Effector memory CD8-positive, alpha-beta T cell (primary cell): Measurements from ENCODE around the gene TRUB2.

ENCODE experiments used
- ATAC-seq: fragments of 150-1000 bp; cut with Tn5 transposase; replicated peaks from 2 replicates; pipeline ENCODE4 v1.10.0; 2021; ENCODE audit warnings: mild to moderate bottlenecking, moderate library complexity
- DNase-seq, 3 experiments: peaks; one replicate each; pipeline ENCODE4 v3.0.0; 2021
- H3K27ac Mint-ChIP-seq, 2 donors: one replicate each; pipeline ENCODE4 v1.8.0; 2022; ENCODE audit warnings: mild to moderate bottlenecking in 2 of 2, mixed read lengths in 2 of 2, moderate library complexity in 2 of 2
- H3K27me3 Mint-ChIP-seq, 2 donors: one replicate each; pipeline ENCODE4 v1.8.0; 2022; ENCODE audit warnings: mixed read lengths in 2 of 2
- H3K36me3 Mint-ChIP-seq: one replicate; pipeline ENCODE4 v1.8.0; 2022; ENCODE audit warnings: mild to moderate bottlenecking, moderate library complexity, mixed read lengths; ENCODE audit not compliant: insufficient read depth
- H3K4me1 Mint-ChIP-seq, 2 donors: one replicate each; pipeline ENCODE4 v1.8.0; 2022; ENCODE audit warnings: low read depth in 2 of 2, mixed read lengths in 2 of 2
- H3K4me3 Mint-ChIP-seq, 2 donors: one replicate each; pipeline ENCODE4 v1.8.0; 2022; ENCODE audit warnings: mild to moderate bottlenecking in 2 of 2, mixed read lengths in 2 of 2, moderate library complexity in 2 of 2
- H3K9me3 Mint-ChIP-seq, 2 donors: one replicate each; pipeline ENCODE4 v1.8.0; 2022; ENCODE audit warnings: mixed read lengths in 2 of 2
- total RNA-seq, 9 experiments: gene quantifications; one replicate each; lab custom pipeline; 2026; lab: John Stamatoyannopoulos, UW

The TRUB2 gene, protein sequence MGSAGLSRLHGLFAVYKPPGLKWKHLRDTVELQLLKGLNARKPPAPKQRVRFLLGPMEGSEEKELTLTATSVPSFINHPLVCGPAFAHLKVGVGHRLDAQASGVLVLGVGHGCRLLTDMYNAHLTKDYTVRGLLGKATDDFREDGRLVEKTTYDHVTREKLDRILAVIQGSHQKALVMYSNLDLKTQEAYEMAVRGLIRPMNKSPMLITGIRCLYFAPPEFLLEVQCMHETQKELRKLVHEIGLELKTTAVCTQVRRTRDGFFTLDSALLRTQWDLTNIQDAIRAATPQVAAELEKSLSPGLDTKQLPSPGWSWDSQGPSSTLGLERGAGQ
- 16.1 to 92.1 (median 42.6) reads per million in 9 experiments for total RNA-seq

DNA sequence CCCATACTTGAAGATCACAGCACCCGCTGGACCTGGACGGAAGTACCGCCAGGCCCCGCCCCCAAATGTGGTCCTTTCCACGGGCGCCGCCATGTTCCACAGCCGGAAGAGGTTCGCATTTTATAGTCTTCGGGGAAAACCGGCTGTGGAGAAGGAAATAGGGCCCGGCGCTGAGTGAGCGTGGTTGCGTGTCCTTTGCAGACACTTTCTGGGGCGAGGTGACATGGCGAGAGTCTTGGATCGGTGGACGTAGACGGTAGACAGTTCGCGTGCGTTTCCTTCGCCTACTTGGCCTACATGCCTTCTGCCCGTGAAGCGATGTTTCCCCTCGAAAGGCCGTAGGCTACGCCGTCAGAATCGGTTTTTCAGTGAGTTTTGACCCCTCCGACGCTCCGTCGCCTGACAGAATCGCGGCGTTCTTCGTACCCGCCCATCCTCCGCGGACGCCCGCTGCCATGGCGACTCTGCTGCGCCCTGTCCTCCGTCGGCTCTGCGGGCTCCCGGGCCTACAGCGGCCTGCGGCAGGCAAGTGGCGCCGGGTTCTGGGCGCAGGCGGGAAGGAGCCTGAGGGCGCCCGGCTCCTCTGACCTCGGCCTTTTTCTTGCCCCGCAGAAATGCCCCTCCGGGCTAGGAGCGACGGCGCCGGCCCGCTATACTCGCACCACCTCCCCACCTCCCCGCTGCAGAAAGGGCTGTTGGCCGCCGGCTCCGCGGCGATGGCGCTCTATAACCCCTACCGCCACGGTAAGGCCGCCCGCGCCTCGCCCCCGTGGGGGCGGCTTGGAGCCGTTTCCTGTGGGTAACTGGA is at the start of gene TRUB2, which contains the start of gene COQ4:
Gene TRUB2, minus strand, starts transcription at position 44 of the 808 bp plus-strand sequence. Its CDS starts 39 bp downstream, at position 5.
Gene COQ4, plus strand, starts transcription at position 436 of the 808 bp plus-strand sequence. Its CDS starts 20 bp downstream, at position 456.
- Mint-ChIP-seq H3K27ac (peak within 1 kb of the TSS; percentile 95 to 96), H3K36me3 (peaks cover 28% of the 10 kb centered on the region), H3K4me3 (peak within 1 kb of the TSS; percentile 91 to 95), H3K9me3 (no peaks in the 10 kb centered on the region), H3K4me1 (peaks cover 17% of the 10 kb centered on the region in 2 donors), H3K27me3 (no peaks in the 10 kb centered on the region)
- ATAC-seq (peak; percentile 86), DNase-seq (peak; percentile 88 to 93 (median 89))

DNA sequence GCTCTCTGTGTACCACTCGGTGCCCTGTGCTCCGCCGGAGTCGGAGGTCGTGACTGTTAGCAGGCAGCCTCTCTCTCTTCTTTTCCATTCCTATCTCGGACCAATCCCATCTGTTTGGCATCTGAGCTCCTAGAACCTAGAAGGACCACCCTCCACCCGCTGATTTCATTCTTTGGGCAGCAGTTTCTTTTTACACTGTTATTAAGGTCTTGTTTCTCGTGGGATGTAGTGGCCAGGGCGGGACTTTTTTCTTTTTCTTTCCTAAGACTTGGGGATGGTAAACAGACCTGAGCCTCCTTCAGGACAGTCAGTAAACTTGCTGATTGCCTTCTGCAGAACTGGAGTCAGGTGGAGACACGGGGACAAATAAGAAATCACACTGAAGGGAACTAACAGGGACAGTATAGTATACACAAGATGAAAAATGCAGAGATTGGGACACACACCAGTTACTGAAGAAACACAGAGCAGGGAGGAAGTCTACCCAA is 49.4 kb upstream of the TRUB2 start:
- DNase-seq: no peak
- Mint-ChIP-seq H3K9me3 (no peaks in the 10 kb centered on the region), H3K36me3 (peaks cover 14% of the 10 kb centered on the region), H3K27ac (peak overlapping the region; percentile 95 to 98), H3K4me3 (peak overlapping the region; percentile 87 to 99), H3K4me1 (peaks cover 28 to 35% of the 10 kb centered on the region in 2 donors), H3K27me3 (peaks cover 6 to 9% of the 10 kb centered on the region in 2 donors)
- no peak for ATAC-seq

DNA sequence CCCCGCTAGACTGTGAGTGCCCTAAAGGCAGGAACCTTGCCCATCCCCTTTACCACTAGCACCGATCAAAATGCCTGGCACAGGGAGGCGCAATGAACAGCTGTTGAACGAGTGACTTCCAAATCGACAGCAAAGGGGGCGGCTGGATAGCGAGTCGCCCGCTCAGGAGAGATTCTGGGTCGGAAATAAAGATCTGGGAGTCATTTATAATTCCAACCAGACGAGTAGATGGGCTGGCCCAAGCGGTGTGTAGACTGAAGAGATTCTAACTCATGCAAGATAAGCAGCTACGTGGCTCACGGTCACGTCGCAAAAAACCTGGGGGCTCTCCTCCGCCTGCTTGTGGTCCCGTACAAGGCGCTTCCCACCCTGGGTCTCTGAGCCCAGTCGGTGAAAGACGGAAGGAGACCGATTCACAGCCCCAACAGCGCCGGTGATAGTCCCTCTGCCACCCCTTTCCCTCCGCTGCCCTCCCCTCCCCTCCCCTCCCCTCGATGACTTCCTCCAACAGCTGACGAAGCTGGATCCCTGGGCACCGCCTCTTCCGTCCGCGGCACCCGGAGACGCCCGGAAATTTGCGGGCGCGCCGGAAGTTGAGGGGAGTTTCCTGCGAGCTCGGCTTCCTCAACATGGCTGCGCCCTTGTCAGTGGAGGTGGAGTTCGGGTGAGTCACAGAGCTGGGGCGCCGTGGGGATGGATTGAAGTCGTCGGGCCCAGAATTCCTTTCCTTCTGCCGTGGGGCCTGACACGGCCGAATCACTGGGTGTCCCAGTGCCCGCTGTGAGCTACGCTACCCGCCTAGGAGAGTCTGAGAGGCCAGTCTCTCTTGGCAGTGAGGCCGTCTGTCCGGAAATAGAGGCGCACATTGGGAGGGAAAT is 48.7 kb upstream of the TRUB2 start, which contains the start of gene URM1:
Gene URM1, plus strand, starts transcription at position 623 of the 878 bp plus-strand sequence. Its CDS starts 7 bp downstream, at position 630.
- DNase-seq (peak; percentile 92 to 94 (median 93)), ATAC-seq (peak; percentile 96)
- H3K9me3 Mint-ChIP-seq: no peaks in the 10 kb centered on the region
- peak within 1 kb of the TSS; percentile 87 to 99 for H3K4me3 Mint-ChIP-seq
- peak within 1 kb of the TSS; percentile 95 to 98 for H3K27ac Mint-ChIP-seq
- peaks cover 28 to 35% of the 10 kb centered on the region in 2 donors for H3K4me1 Mint-ChIP-seq
- H3K27me3 Mint-ChIP-seq: peaks cover 8 to 15% of the 10 kb centered on the region in 2 donors
- peaks cover 14% of the 10 kb centered on the region for H3K36me3 Mint-ChIP-seq

DNA sequence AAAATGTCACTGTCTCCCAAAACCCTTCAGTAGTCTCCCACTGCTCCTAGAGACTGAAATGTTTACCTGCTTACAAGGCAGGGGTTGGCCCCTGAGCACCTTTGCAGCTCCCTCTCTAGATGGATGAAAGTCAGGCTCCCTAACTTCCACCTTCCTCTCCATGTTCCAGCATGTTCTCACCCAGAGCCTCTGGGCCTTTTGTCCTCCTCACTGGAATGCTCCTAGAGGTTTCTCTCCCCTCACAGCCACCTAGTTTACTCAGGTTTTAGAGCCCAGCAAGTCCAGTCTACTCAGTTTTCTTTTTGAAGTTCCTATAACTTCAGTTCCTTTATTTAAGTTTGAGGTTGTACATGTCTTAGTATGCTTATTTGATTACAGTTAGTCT is 48.1 kb upstream of the TRUB2 start:
- Mint-ChIP-seq H3K4me1 (peaks cover 26 to 35% of the 10 kb centered on the region in 2 donors), H3K4me3 (peak overlapping the region; percentile 87 to 99)

DNA sequence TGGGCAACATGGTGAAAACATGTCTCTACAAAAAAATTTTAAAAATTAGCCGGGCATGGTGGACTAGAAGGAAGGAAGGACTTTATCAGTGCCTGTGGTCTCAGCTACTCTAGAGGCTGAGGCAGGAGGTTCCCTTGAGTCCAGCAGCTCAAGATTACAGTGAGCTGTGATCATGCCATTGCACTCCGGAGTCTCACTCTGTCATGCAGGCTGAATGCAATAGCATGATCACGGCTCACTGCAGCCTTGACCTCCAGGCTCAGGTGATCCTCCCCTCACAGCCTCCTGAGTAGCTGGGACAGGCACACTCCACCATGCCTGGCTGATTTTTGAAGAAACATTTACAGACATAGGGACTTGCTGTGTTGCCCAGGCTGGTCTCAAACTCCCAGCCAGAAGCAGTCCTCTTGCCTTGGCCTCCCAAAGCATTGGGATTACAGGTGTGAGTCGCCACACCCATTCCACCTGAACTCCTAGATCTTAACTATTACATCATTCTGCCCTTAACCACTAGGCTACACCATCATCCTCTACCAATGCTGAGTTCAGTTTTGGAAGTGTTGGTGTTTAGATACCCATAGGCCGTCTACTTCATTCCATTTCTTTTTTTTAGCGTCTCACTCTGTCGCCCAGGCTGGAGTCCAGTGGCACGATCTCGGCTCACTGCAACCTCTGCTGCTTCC is 46.9 kb upstream of the TRUB2 start:
- peaks cover 8 to 26% of the 10 kb centered on the region in 2 donors for H3K27me3 Mint-ChIP-seq

More for the DNA sequence above, 48.1 kb upstream of the TRUB2 start:
- H3K27me3 Mint-ChIP-seq: peaks cover 8 to 21% of the 10 kb centered on the region in 2 donors
- H3K36me3 Mint-ChIP-seq: peaks cover 14% of the 10 kb centered on the region
- H3K9me3 Mint-ChIP-seq: no peaks in the 10 kb centered on the region
- DNase-seq (no peak), ATAC-seq (no peak)
- peak overlapping the region; percentile 95 to 98 for H3K27ac Mint-ChIP-seq

DNA sequence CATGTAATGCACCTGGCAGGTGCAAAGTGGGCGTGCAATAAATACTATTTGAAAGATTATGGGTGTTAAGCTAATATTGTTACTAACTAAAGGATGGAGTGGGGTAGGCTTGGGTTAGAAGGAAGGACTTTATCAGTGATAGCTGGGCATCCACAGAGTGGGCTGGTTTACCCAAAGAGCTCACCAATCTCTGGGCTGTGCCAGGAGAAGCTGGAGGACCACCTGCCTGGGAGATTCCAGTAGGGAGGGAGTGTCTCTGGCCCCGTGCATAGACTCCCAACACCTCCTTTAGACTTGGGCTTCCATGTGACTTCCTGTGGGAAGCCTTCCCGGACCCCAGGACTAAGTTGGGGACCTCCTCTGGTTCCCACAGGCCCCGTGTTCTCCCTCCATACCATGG is 43.3 kb upstream of the TRUB2 start:
- H3K9me3 Mint-ChIP-seq: no peaks in the 10 kb centered on the region
- DNase-seq (no peak), ATAC-seq (no peak)
- H3K4me1 Mint-ChIP-seq: peaks cover 10 to 14% of the 10 kb centered on the region in 2 donors
- peaks cover 8 to 26% of the 10 kb centered on the region in 2 donors for H3K27me3 Mint-ChIP-seq
- no peak overlapping the region for H3K4me3 Mint-ChIP-seq
- no peak overlapping the region for H3K27ac Mint-ChIP-seq
- no peaks in the 10 kb centered on the region for H3K36me3 Mint-ChIP-seq

More for the DNA sequence above, 46.9 kb upstream of the TRUB2 start:
- H3K4me3 Mint-ChIP-seq: no peak overlapping the region
- H3K27ac Mint-ChIP-seq: no peak overlapping the region
- no peak for ATAC-seq
- peaks cover 14% of the 10 kb centered on the region for H3K36me3 Mint-ChIP-seq
- no peaks in the 10 kb centered on the region for H3K9me3 Mint-ChIP-seq
- H3K4me1 Mint-ChIP-seq: peaks cover 26 to 35% of the 10 kb centered on the region in 2 donors
- DNase-seq: no peak

DNA sequence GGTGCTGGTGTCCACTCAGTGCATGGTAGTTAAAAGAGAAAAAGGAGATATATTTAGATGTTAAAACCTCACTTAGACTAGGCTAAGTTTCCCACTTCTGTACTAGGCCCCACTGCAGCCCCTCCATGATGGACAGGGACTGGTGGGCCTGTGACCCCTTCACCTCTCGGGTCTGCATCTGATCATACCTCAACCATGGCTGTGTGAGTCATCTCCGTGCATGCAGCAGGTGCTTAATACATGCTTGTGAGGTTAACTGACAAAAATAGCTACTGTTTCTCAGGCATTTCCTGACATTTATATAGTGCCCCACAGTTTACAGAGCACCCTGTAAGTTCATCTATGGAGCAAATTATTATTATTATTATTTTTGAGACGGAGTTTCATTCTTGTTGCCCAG is 40.5 kb upstream of the TRUB2 start:
- Mint-ChIP-seq H3K9me3 (no peaks in the 10 kb centered on the region), H3K4me1 (peaks cover 5 to 10% of the 10 kb centered on the region in 2 donors), H3K36me3 (peaks cover 3% of the 10 kb centered on the region), H3K4me3 (no peak overlapping the region), H3K27me3 (peaks cover 8 to 26% of the 10 kb centered on the region in 2 donors), H3K27ac (peak overlapping the region in 1 of 2 donors; percentile 86)
- no peak for ATAC-seq
- no peak for DNase-seq

DNA sequence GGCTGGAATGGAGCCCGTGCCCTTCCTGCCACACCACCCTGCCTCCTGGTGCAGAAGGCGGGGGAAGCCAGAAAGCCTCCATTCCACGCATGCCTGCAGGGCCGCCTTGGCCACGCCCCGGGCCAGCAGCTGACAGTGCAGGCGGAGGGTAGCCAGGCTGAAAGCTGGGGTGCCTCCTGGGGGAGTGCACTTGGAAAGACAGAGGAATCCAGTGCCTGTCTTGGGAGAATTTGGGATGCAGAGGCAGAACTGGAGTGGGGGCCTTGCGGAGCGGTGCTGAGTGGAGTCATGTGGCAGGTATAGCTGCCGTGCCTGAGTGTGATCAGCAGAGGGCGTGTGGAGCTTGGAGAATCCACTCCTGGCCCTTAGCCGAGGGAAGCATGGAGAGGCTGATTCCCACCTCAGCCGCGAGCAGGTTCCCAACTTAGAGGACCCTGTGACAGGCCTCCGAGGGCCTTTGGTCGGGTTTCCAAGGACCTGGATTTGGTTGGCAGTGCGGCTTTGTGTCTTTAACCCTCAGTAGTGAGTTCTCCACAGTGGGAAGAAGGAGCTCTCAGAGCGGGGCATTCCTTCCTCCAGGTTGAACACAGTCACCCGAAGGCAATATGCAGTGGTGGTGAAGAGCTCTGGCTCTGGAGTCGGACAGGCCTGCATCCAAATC is 39.9 kb upstream of the TRUB2 start:
- peak overlapping the region; percentile 66 to 77 for H3K4me3 Mint-ChIP-seq
- H3K27me3 Mint-ChIP-seq: peaks cover 6 to 21% of the 10 kb centered on the region in 2 donors
- DNase-seq (peak; percentile 52 to 65 (median 59)), ATAC-seq (peak; percentile 93)
- peaks cover 6% of the 10 kb centered on the region for H3K36me3 Mint-ChIP-seq
- H3K9me3 Mint-ChIP-seq: no peaks in the 10 kb centered on the region
- H3K27ac Mint-ChIP-seq: peak overlapping the region in 1 of 2 donors; percentile 86
- peaks cover 5 to 10% of the 10 kb centered on the region in 2 donors for H3K4me1 Mint-ChIP-seq

DNA sequence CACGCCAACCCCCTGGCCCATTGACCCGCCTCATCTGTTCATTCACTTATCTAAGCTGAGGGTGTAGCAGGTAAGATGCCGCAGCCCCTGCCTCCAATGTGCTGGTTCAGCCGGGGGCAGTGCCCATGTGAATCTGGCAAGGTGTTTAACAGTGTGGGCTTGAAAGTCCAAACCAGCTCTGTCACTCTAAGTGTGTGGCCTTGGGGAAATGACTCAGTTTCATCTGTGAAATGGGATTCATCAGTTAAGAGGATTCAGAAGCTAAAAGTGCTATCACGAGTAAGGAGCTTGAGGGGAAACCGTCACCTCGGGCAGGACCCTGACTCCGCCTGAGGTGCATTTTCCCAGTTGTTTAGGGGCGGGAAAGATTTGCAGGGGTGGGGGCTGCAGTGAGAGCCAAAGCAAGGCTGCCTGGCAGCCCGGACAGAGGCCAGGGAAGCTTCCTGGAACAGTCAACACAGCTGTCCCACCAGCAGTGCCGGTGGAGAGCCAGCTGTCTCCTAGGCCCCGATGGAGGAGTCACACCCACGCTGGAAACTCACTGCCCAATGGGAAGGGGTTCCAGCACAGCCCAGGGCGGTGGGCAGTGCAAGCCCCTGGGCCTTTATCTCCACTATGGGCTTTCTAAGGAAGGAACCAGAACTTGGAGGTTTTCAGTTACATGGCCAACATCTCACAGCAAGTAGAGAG is 39.2 kb upstream of the TRUB2 start:
- H3K27me3 Mint-ChIP-seq: peaks cover 0 to 14% of the 10 kb centered on the region in 2 donors
- DNase-seq (no peak), ATAC-seq (no peak)
- H3K4me3 Mint-ChIP-seq: peak overlapping the region; percentile 66 to 77
- H3K4me1 Mint-ChIP-seq: peaks cover 5 to 10% of the 10 kb centered on the region in 2 donors
- H3K36me3 Mint-ChIP-seq: peaks cover 10% of the 10 kb centered on the region
- peak overlapping the region in 1 of 2 donors; percentile 86 for H3K27ac Mint-ChIP-seq
- no peaks in the 10 kb centered on the region for H3K9me3 Mint-ChIP-seq

DNA sequence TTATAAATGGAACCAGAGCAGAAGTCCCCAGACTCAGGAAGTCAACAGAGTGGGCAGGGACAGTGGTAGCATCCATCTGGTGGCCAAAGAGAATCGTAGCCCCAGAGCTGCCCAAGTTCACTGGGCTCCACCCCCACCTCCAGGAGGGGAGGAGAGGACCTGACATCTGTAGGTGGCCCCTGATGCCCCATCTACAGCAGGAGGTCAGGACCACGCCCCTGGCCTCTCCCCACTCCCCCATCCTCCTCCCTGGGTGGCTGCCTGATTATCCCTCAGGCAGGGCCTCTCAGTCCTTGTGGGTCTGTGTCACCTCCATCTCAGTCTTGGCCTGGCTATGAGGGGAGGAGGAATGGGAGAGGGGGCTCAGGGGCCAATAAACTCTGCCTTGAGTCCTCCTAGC is 38.6 kb upstream of the TRUB2 start:
- Mint-ChIP-seq H3K27me3 (peaks cover 0 to 10% of the 10 kb centered on the region in 2 donors), H3K4me1 (peaks cover 5 to 10% of the 10 kb centered on the region in 2 donors), H3K9me3 (no peaks in the 10 kb centered on the region), H3K27ac (no peak overlapping the region), H3K36me3 (peaks cover 10% of the 10 kb centered on the region), H3K4me3 (no peak overlapping the region)
- ATAC-seq: no peak
- no peak for DNase-seq

DNA sequence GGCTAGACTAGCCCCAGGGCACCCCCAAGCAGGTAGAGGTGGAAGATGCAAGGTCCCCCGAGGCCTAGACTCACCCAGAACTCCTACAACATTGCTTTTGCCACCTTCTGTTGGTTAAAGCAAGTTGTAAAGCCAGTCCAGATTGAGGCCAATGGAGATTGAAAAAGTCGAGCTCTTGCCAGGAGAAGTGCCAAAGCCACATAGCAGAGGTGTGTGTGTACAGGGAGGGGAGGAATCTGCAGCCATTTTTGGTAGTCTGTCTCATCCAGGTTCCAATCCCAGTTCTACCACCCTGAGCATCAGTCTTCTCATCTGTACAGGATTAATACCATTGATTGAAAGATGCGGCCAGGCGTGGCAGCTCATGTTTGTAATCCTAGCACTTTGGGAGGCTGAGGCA is 36.6 kb upstream of the TRUB2 start:
- peak overlapping the region in 1 of 2 donors; percentile 59 for H3K27ac Mint-ChIP-seq
- H3K4me3 Mint-ChIP-seq: no peak overlapping the region
- H3K9me3 Mint-ChIP-seq: no peaks in the 10 kb centered on the region
- ATAC-seq (no peak), DNase-seq (no peak)
- no peaks in the 10 kb centered on the region for H3K27me3 Mint-ChIP-seq
- H3K4me1 Mint-ChIP-seq: peaks cover 5 to 10% of the 10 kb centered on the region in 2 donors
- peaks cover 10% of the 10 kb centered on the region for H3K36me3 Mint-ChIP-seq
